HCT116 (cell line): Measurements from ENCODE around the gene PHF2.

ENCODE experiments used
- CTCF ChIP-seq, 3 experiments: fragments of 200-600 bp in 1 of 3; sonication (generic) in 1 of 3; IDR thresholded peaks in 2 of 3; conservative IDR thresholded peaks in 1 of 3; 2 replicates each; pipeline ENCODE4 v1.5.1; 2012 to 2017; ENCODE audit warnings: low read depth in 2 of 3, low read length in 2 of 3, antibody characterized with exemption in 1 of 3, borderline replicate concordance in 1 of 3, control low read depth in 1 of 3, mild to moderate bottlenecking in 1 of 3, mixed read lengths in 1 of 3, mixed run types in 1 of 3, moderate library complexity in 1 of 3; ENCODE audit not compliant: insufficient read depth in 1 of 3
- SIN3A ChIP-seq: IDR thresholded peaks from 2 replicates; pipeline ENCODE4 v1.6.1; 2012; ENCODE audit warnings: low read depth
- YY1 ChIP-seq: IDR thresholded peaks from 2 replicates; pipeline ENCODE4 v1.6.1; 2011; ENCODE audit warnings: low read length, low read depth, moderate library complexity, mild to moderate bottlenecking; ENCODE audit not compliant: insufficient replicate concordance; ENCODE audit errors: extremely low read depth

GRCh38 chr9:93620041-93620506, 43.7 kb downstream of the PHF2 start:
- TF ChIP-seq YY1, result no peak
- TF ChIP-seq SIN3A, result no peak
- no peak for TF ChIP-seq CTCF (IDR thresholded peaks at IDR 0.05 in 2 of 3, conservative IDR thresholded peaks at IDR 0.05 in 1 of 3; ENCODE audit: borderline replicate concordance in 1 of 3, insufficient read depth in 1 of 3, low read depth in 2 of 3, low read length in 2 of 3)
